ENCODE data around the gene GRM8.

Gene GRM8

GRCh38 chr7:127186686-127187085, 66.1 kb downstream of the GRM8 start:
- TF ChIP-seq CTCF (IDR thresholded peaks at IDR 0.05; ENCODE audit: low read depth, low read length): no peak
- H3K4me3 ChIP-seq (ENCODE audit: low read depth, low read length): no peak overlapping the region

GRCh38 chr7:127177156-127177555, 75.6 kb downstream of the GRM8 start:
- TF ChIP-seq CTCF (IDR thresholded peaks at IDR 0.05; ENCODE audit: low read depth, low read length): no peak
- no peak overlapping the region for H3K4me3 ChIP-seq (ENCODE audit: low read depth, low read length)

- no peak overlapping the region for H3K4me3 ChIP-seq (ENCODE audit: low read depth, low read length)
- TF ChIP-seq CTCF (IDR thresholded peaks at IDR 0.05; ENCODE audit: low read depth, low read length): no peak
These were observed 90.4 kb downstream of the GRM8 start for GRCh38 chr7:127162366-127162765.

- no peak overlapping the region for H3K4me3 ChIP-seq (ENCODE audit: low read depth, low read length)
- no peak for TF ChIP-seq CTCF (IDR thresholded peaks at IDR 0.05; ENCODE audit: low read depth, low read length)
These were observed 94.1 kb downstream of the GRM8 start for GRCh38 chr7:127158659-127159058.

GRCh38 chr7:127154958-127155357, 97.8 kb downstream of the GRM8 start:
- H3K4me3 ChIP-seq (ENCODE audit: low read depth, low read length): no peak overlapping the region
- no peak for TF ChIP-seq CTCF (IDR thresholded peaks at IDR 0.05; ENCODE audit: low read depth, low read length)

GRCh38 chr7:127154101-127154500, 98.6 kb downstream of the GRM8 start:
- TF ChIP-seq CTCF (IDR thresholded peaks at IDR 0.05; ENCODE audit: low read depth, low read length): no peak

GRCh38 chr7:127153315-127153714, 99.4 kb downstream of the GRM8 start:
- H3K4me3 ChIP-seq (ENCODE audit: low read depth, low read length): no peak overlapping the region
- TF ChIP-seq CTCF (IDR thresholded peaks at IDR 0.05; ENCODE audit: low read depth, low read length): no peak

More at GRCh38 chr7:127154101-127154500, 98.6 kb downstream of the GRM8 start:
- no peak overlapping the region for H3K4me3 ChIP-seq (ENCODE audit: low read depth, low read length)
